Lower leg skin (tissue), 4 donors: Measurements from ENCODE around the gene F12. TPM values are rescaled to one million over a fixed set of nuclear protein-coding genes. Genes with fewer than 3 reads are reported as not detected.
"Not testable (repeated sequence)": the region's sequence is repeated elsewhere in the genome, so short reads cannot be mapped to it uniquely, and the experiment has no call there.

ENCODE experiments used
- DNase-seq, 2 donors: peaks; one replicate each; pipeline ENCODE4 v3.0.0-alpha.2; 2019; ENCODE audit warnings: low spot score in 2 of 2
- H3K4me3 ChIP-seq: fragments of 200-600 bp; sonication (generic); 2 replicates; pipeline ENCODE4 v1.5.1; 2017; ENCODE audit warnings: mild to moderate bottlenecking, low read depth; ENCODE audit not compliant: poor library complexity, severe bottlenecking
- CTCF ChIP-seq, 3 donors: fragments of 450-650 bp; IDR thresholded peaks; one replicate each; pipeline ENCODE4 v1.5.1; 2016; ENCODE audit warnings: antibody characterized with exemption in 3 of 3, mild to moderate bottlenecking in 3 of 3, moderate library complexity in 2 of 3
- POLR2A ChIP-seq, 2 donors: fragments of 450-650 bp; IDR thresholded peaks; one replicate each; pipeline ENCODE4 v1.6.1; 2016 to 2017; ENCODE audit warnings: antibody characterized with exemption in 2 of 2, mild to moderate bottlenecking in 1 of 2, moderate library complexity in 1 of 2
- WGBS, 2 donors: methylation state at CpG; one replicate each; pipeline ENCODE4 v1.1.5; 2018; 5-methylcytosine and 5-hydroxymethylcytosine counted together
- intact Hi-C: fragments of 100-400 bp; cut with DNase I; formaldehyde crosslinking; loops from one replicate; pipeline ENCODE4 v1.15.0; 2023; ENCODE audit warnings: low total_unique reads
- total RNA-seq, 4 donors: library from RNA; depleted of rRNA; stranded (reverse); fragments of >200 nt; gene quantifications; one replicate each; pipeline ENCODE4 v1.1.0, GENCODE V29; 2016

F12 gene
- total RNA-seq, 4 donors from 2014 or later: 1.9 to 14.5 (median 10.1) TPM

- no peak overlapping the region for H3K4me3 ChIP-seq
- no peak for DNase-seq
- no peak for TF ChIP-seq POLR2A (IDR thresholded peaks at IDR 0.05)
- no peak for TF ChIP-seq CTCF (IDR thresholded peaks at IDR 0.05)
- intact Hi-C loops: no loop called here
- WGBS, 2 donors: 74 to 76% methylated on average over 6 of the region's 6 CpGs
Observed at GRCh38 chr5:177421062-177421798, 11.9 kb upstream of the F12 start.

DNA sequence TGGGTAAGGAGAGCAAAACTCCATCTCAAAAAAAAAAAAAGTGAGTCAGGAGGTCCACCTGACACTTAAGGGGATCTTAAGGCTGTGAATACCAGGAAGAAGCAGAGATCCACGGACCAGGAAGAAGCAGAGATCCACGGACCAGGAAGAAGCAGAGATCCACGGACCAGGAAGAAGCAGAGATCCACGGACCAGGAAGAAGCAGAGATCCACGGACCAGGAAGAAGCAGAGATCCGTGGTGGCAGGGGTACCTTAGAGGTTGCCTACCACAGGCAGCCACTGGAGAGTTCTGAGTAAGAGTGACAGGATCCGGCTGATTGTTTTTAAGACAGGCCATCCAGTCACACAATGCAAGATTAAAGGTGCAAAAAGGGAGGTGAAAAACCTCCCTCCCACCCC, 11.1 kb upstream of the F12 start:
- intact Hi-C loops, DNase-seq, H3K4me3 ChIP-seq: not testable (repeated sequence)
- 65 to 73% methylated on average over 7 of the region's 7 CpGs for WGBS, 2 donors

- H3K4me3 ChIP-seq: no peak overlapping the region
- DNase-seq: no peak
- intact Hi-C loops: no loop called here
- TF ChIP-seq CTCF (IDR thresholded peaks at IDR 0.05): no peak
- no peak for TF ChIP-seq POLR2A (IDR thresholded peaks at IDR 0.05)
- 90% methylated on average over 3 of the region's 3 CpGs for WGBS, 2 donors
Observed at GRCh38 chr5:177419046-177419445, 9.7 kb upstream of the F12 start.

DNA sequence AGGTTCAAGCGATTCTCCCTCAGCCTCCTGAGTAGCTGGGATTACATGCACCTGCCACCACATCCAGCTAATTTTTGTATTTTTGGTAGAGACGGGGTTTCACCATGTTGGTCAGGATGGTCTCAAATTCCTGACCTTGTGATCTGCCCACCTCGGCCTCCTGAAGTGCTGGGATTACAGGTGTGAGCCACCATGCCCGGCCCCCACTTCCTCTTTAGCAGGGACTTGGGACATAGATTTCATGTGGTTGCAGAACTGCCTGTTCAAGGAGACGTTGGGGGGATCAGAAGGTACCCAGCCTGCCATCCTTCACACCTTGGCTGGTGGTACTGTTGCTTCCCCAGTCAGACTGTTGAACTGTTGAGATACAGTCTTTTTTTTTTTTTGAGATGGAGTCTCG, 7.7 kb upstream of the F12 start:
- DNase-seq, H3K4me3 ChIP-seq, intact Hi-C loops: not testable (repeated sequence)
- WGBS, 2 donors: 78 to 90% methylated on average over 6 of the region's 6 CpGs

- DNase-seq: no peak
- H3K4me3 ChIP-seq: no peak overlapping the region
- 85 to 91% methylated on average over 3 of the region's 3 CpGs for WGBS, 2 donors
- intact Hi-C loops: no loop called here
- TF ChIP-seq CTCF (IDR thresholded peaks at IDR 0.05): no peak
- TF ChIP-seq POLR2A (IDR thresholded peaks at IDR 0.05): no peak
Observed at GRCh38 chr5:177414481-177414880, 5.1 kb upstream of the F12 start.

GRCh38 chr5:177412603-177413233, 3.4 kb upstream of the F12 start:
- 67 to 79% methylated on average over 8 of the region's 8 CpGs for WGBS, 2 donors
- no peak for DNase-seq
- intact Hi-C loops: no loop called here
- TF ChIP-seq POLR2A (IDR thresholded peaks at IDR 0.05) (no peak), CTCF (IDR thresholded peaks at IDR 0.05) (no peak)
- H3K4me3 ChIP-seq: no peak overlapping the region

- TF ChIP-seq POLR2A (IDR thresholded peaks at IDR 0.05) (no peak), CTCF (IDR thresholded peaks at IDR 0.05) (no peak)
- H3K4me3 ChIP-seq: no peak overlapping the region
- DNase-seq: no peak
- 74 to 90% methylated on average over 3 of the region's 3 CpGs for WGBS, 2 donors
- intact Hi-C loops: no loop called here
Observed at GRCh38 chr5:177410575-177410974, 1.2 kb upstream of the F12 start.
